ENCODE data around the gene NUP50. TPM values are rescaled to one million over a fixed set of nuclear protein-coding genes. Genes with fewer than 3 reads are reported as not detected.

Gene NUP50
- total RNA-seq, 2 experiments from 2014 or later: 123 to 133 TPM

GRCh38 chr22:45203150-45203951, 39.6 kb downstream of the NUP50 start:
- Mint-ChIP-seq H3K27me3 (no peaks in the 10 kb centered on the region), H3K36me3 (ENCODE audit: low read depth) (peaks cover 11% of the 10 kb centered on the region), H3K4me1 (ENCODE audit: low read depth) (no peaks in the 10 kb centered on the region), H3K27ac (no peak overlapping the region), H3K4me3 (no peak overlapping the region), H3K9me3 (no peaks in the 10 kb centered on the region)
- ChIA-PET CTCF (no interaction called here), POLR2A (no interaction called here)
- no peak for DNase-seq
- ATAC-seq: no peak
- TF ChIP-seq CTCF (IDR thresholded peaks at IDR 0.05): no peak
- intact Hi-C loops (cut with micrococcal nuclease): no loop called here

GRCh38 chr22:45204241-45204640, 40.5 kb downstream of the NUP50 start:
- Mint-ChIP-seq H3K4me1 (ENCODE audit: low read depth) (no peaks in the 10 kb centered on the region), H3K9me3 (no peaks in the 10 kb centered on the region), H3K27ac (no peak overlapping the region), H3K27me3 (no peaks in the 10 kb centered on the region), H3K4me3 (no peak overlapping the region), H3K36me3 (ENCODE audit: low read depth) (peaks cover 11% of the 10 kb centered on the region)
- no peak for DNase-seq
- ATAC-seq: no peak
- ChIA-PET CTCF (no interaction called here), POLR2A (no interaction called here)
- no peak for TF ChIP-seq CTCF (IDR thresholded peaks at IDR 0.05)
- intact Hi-C loops (cut with micrococcal nuclease): no loop called here

- Mint-ChIP-seq H3K27ac (no peak overlapping the region), H3K27me3 (no peaks in the 10 kb centered on the region), H3K36me3 (ENCODE audit: low read depth) (peaks cover 10% of the 10 kb centered on the region), H3K4me1 (ENCODE audit: low read depth) (no peaks in the 10 kb centered on the region), H3K4me3 (no peak overlapping the region), H3K9me3 (no peaks in the 10 kb centered on the region)
- intact Hi-C loops (cut with micrococcal nuclease): no loop called here
- no peak for TF ChIP-seq CTCF (IDR thresholded peaks at IDR 0.05)
- ChIA-PET POLR2A (no interaction called here), CTCF (no interaction called here)
- ATAC-seq (no peak), DNase-seq (no peak)
Observed at GRCh38 chr22:45204819-45205218, 41.1 kb downstream of the NUP50 start.

- Mint-ChIP-seq H3K4me3 (no peak overlapping the region), H3K4me1 (ENCODE audit: low read depth) (no peaks in the 10 kb centered on the region), H3K9me3 (no peaks in the 10 kb centered on the region), H3K27me3 (no peaks in the 10 kb centered on the region), H3K27ac (no peak overlapping the region), H3K36me3 (ENCODE audit: low read depth) (peaks cover 10% of the 10 kb centered on the region)
- CTCF ChIA-PET: no interaction called here
- no peak for ATAC-seq
- DNase-seq: no peak
- POLR2A ChIA-PET: no interaction called here
- TF ChIP-seq CTCF (IDR thresholded peaks at IDR 0.05): no peak
- intact Hi-C loops (cut with micrococcal nuclease): no loop called here
Observed at GRCh38 chr22:45205276-45205925, 41.7 kb downstream of the NUP50 start.

- intact Hi-C loops (cut with micrococcal nuclease): no loop called here
- POLR2A ChIA-PET: no interaction called here
Observed at GRCh38 chr22:45206233-45206632, 42.5 kb downstream of the NUP50 start.

More at GRCh38 chr22:45206233-45206632, 42.5 kb downstream of the NUP50 start:
- Mint-ChIP-seq H3K4me1 (ENCODE audit: low read depth) (no peaks in the 10 kb centered on the region), H3K27me3 (no peaks in the 10 kb centered on the region), H3K27ac (no peak overlapping the region), H3K9me3 (no peaks in the 10 kb centered on the region), H3K36me3 (ENCODE audit: low read depth) (peaks cover 7% of the 10 kb centered on the region), H3K4me3 (no peak overlapping the region)
- DNase-seq (no peak), ATAC-seq (no peak)
- TF ChIP-seq CTCF (IDR thresholded peaks at IDR 0.05): no peak
- CTCF ChIA-PET: no interaction called here
